Stomach (tissue), 9 donors: ENCODE results near the gene GPR183. TPM values are rescaled to one million over a fixed set of nuclear protein-coding genes. Genes with fewer than 3 reads are reported as not detected.

Experiments used
- DNase-seq, 2 donors: peaks; one replicate each; pipeline versions ENCODE4 v3.0.0 to v3.0.0-alpha.2; 2013 to 2019
- H3K27ac ChIP-seq, 5 donors: fragments of 200-600 bp in 4 of 5; sonication (generic) in 4 of 5; one replicate each; pipeline ENCODE4 v1.5.1; 2013 to 2019; ENCODE audit warnings: mild to moderate bottlenecking in 1 of 5, moderate library complexity in 1 of 5
- H3K27me3 ChIP-seq, 3 donors: fragments of 200-600 bp; sonication (generic); one replicate each; pipeline ENCODE4 v1.5.1; 2017 to 2019; ENCODE audit warnings: mixed run types in 1 of 3
- H3K36me3 ChIP-seq, 4 donors: fragments of 200-600 bp; sonication (generic); 1 replicate in 3 of 4; 2 replicates in 1 of 4; pipeline ENCODE4 v1.5.1; 2016 to 2019
- H3K4me1 ChIP-seq, 4 donors: fragments of 200-600 bp; sonication (generic); one replicate each; pipeline ENCODE4 v1.5.1; 2016 to 2019
- H3K4me3 ChIP-seq, 4 donors: fragments of 200-600 bp; sonication (generic) in 3 of 4; one replicate each; pipeline ENCODE4 v1.5.1; 2016 to 2019; ENCODE audit warnings: mild to moderate bottlenecking in 1 of 4
- H3K9me3 ChIP-seq, 4 donors: fragments of 200-600 bp; sonication (generic); one replicate each; pipeline ENCODE4 v1.5.1; 2016 to 2019
- CTCF ChIP-seq, 7 experiments: fragments of 450-650 bp in 4 of 7; fragments of 200-600 bp in 3 of 7; sonication (generic) in 3 of 7; IDR thresholded peaks; one replicate each; pipeline ENCODE4 v1.5.1; 2016 to 2019; ENCODE audit warnings: antibody characterized with exemption in 7 of 7, control low read depth in 2 of 7, mild to moderate bottlenecking in 1 of 7
- EP300 ChIP-seq: sonication (generic); formaldehyde crosslinking; IDR thresholded peaks from one replicate; pipeline ENCODE4 v1.6.1; 2017; ENCODE audit warnings: antibody characterized with exemption
- POLR2A ChIP-seq, 4 donors: fragments of 450-650 bp; IDR thresholded peaks; one replicate each; pipeline ENCODE4 v1.6.1; 2016; ENCODE audit warnings: antibody characterized with exemption in 4 of 4, control low read depth in 2 of 4, mild to moderate bottlenecking in 1 of 4, moderate library complexity in 1 of 4
- POLR2AphosphoS5 ChIP-seq, 3 donors: sonication (generic); formaldehyde crosslinking; IDR thresholded peaks; one replicate each; pipeline ENCODE4 v1.6.1; 2016; ENCODE audit warnings: antibody characterized with exemption in 3 of 3
- WGBS, 5 donors: extraction: QIAGEN DNeasy Blood & Tissue Kit in 3 of 5; methylation state at CpG; one replicate each; pipeline versions ENCODE4 v1.1.5 to v1.1.7; 2013 to 2018; 5-methylcytosine and 5-hydroxymethylcytosine counted together
- intact Hi-C: fragments of 100-400 bp; cut with DNase I; formaldehyde crosslinking; loops from one replicate; pipeline ENCODE4 v1.15.1; 2023; ENCODE audit warnings: low total_unique reads
- polyA plus RNA-seq, 3 donors: library from polyadenylated mRNA; stranded (reverse); fragments of 200-250 nt; gene quantifications; one replicate each; pipeline ENCODE4 v1.2.3, GENCODE V29; 2013
- total RNA-seq, 5 donors: library from RNA; depleted of rRNA; stranded (reverse); fragments of >200 nt; gene quantifications; one replicate each; pipeline versions ENCODE4 v1.1.0 to v1.2.3, GENCODE V29; 2014 to 2016
- donor health status: healthy with polysubstance abuse.
- donor health status: Bipolar disorder and iron deficiency.
- donor health status: healthy.

Gene GPR183
- total and polyA plus RNA-seq, 8 donors: 0.58 to 24.4 (median 9.6) TPM

- Histone ChIP-seq H3K4me3 (no peak overlapping the region), H3K36me3 (peaks cover 0 to 19% (median 16%) of the 10 kb centered on the region in 4 donors), H3K27ac (no peak overlapping the region), H3K27me3 (no peaks in the 10 kb centered on the region), H3K9me3 (no peaks in the 10 kb centered on the region), H3K4me1 (peaks cover 0 to 14% (median 4%) of the 10 kb centered on the region in 4 donors)
- DNase-seq: no peak
- 67 to 84% (median 80%) methylated on average over 3 of the region's 3 CpGs for WGBS, 5 donors
- TF ChIP-seq CTCF (IDR thresholded peaks at IDR 0.05): no peak
- no peak for TF ChIP-seq POLR2AphosphoS5 (IDR thresholded peaks at IDR 0.05)
- TF ChIP-seq POLR2A (IDR thresholded peaks at IDR 0.05): no peak
- intact Hi-C loops: no loop called here
These were observed 50.5 kb downstream of the GPR183 start for GRCh38 chr13:99256709-99257108.

GRCh38 chr13:99256283-99256682 is 50.9 kb downstream of the GPR183 start:
- no peak for DNase-seq
- Histone ChIP-seq H3K27ac (no peak overlapping the region), H3K9me3 (no peaks in the 10 kb centered on the region), H3K36me3 (peaks cover 0 to 19% (median 17%) of the 10 kb centered on the region in 4 donors), H3K27me3 (no peaks in the 10 kb centered on the region), H3K4me3 (no peak overlapping the region), H3K4me1 (peaks cover 0 to 14% (median 4%) of the 10 kb centered on the region in 4 donors)
- 81 to 93% (median 84%) methylated on average over 2 of the region's 2 CpGs for WGBS, 5 donors
- no peak for TF ChIP-seq CTCF (IDR thresholded peaks at IDR 0.05)
- no peak for TF ChIP-seq POLR2AphosphoS5 (IDR thresholded peaks at IDR 0.05)
- TF ChIP-seq POLR2A (IDR thresholded peaks at IDR 0.05): no peak
- no peak for TF ChIP-seq EP300
- intact Hi-C loops: no loop called here

GRCh38 chr13:99255271-99255670 is 51.9 kb downstream of the GPR183 start:
- no peak for TF ChIP-seq EP300
- no peak for TF ChIP-seq POLR2AphosphoS5 (IDR thresholded peaks at IDR 0.05)
- TF ChIP-seq POLR2A (IDR thresholded peaks at IDR 0.05): no peak
- no peak for TF ChIP-seq CTCF (IDR thresholded peaks at IDR 0.05)
- Histone ChIP-seq H3K27me3 (no peaks in the 10 kb centered on the region), H3K4me1 (peaks cover 0 to 14% (median 4%) of the 10 kb centered on the region in 4 donors), H3K9me3 (no peaks in the 10 kb centered on the region), H3K27ac (no peak overlapping the region), H3K36me3 (peaks cover 0 to 22% (median 17%) of the 10 kb centered on the region in 4 donors), H3K4me3 (no peak overlapping the region)
- no peak for DNase-seq
- intact Hi-C loops: no loop called here
- WGBS, 5 donors: 82 to 91% (median 86%) methylated on average over 10 of the region's 10 CpGs

GRCh38 chr13:99254830-99255229 is 52.4 kb downstream of the GPR183 start:
- Histone ChIP-seq H3K27me3 (no peaks in the 10 kb centered on the region), H3K27ac (no peak overlapping the region), H3K4me3 (no peak overlapping the region), H3K36me3 (peaks cover 0 to 18% (median 15%) of the 10 kb centered on the region in 4 donors), H3K9me3 (no peaks in the 10 kb centered on the region), H3K4me1 (peaks cover 0 to 14% (median 1%) of the 10 kb centered on the region in 4 donors)
- TF ChIP-seq POLR2AphosphoS5 (IDR thresholded peaks at IDR 0.05): no peak
- TF ChIP-seq EP300: no peak
- no peak for TF ChIP-seq CTCF (IDR thresholded peaks at IDR 0.05)
- no peak for TF ChIP-seq POLR2A (IDR thresholded peaks at IDR 0.05)
- intact Hi-C loops: no loop called here
- no peak for DNase-seq
- 79 to 95% (median 92%) methylated on average over 14 of the region's 14 CpGs for WGBS, 5 donors
